Fibroblast of the aortic adventitia (primary cell): ENCODE measurements around the gene E2F3. TPM values are rescaled to one million over a fixed set of nuclear protein-coding genes. Genes with fewer than 3 reads are reported as not detected.

Experiments
- DNase-seq: peaks from one replicate; pipeline ENCODE4 v3.0.0-alpha.2; 2010; ENCODE audit warnings: low read depth
- H3K4me3 ChIP-seq: 2 replicates; pipeline ENCODE4 v1.5.1; 2011; ENCODE audit warnings: low read depth, mild to moderate bottlenecking, control low read depth, low read length, moderate library complexity
- total RNA-seq: library from RNA; depleted of rRNA; stranded (reverse); fragments of >200 nt; gene quantifications from 2 replicates; pipeline ENCODE4 v1.2.3, GENCODE V29; 2012; ENCODE audit warnings: low replicate concordance
- TF ChIP-seq, protein P1 (sequence below): IDR thresholded peaks from 2 replicates; pipeline ENCODE4 v1.5.1; 2011; ENCODE audit warnings: mild to moderate bottlenecking, low read length, control low read depth, inconsistent platforms; ENCODE audit not compliant: insufficient read depth

The E2F3 gene
- 5.0 and 7.4 TPM in 2 replicates for total RNA-seq

DNA sequence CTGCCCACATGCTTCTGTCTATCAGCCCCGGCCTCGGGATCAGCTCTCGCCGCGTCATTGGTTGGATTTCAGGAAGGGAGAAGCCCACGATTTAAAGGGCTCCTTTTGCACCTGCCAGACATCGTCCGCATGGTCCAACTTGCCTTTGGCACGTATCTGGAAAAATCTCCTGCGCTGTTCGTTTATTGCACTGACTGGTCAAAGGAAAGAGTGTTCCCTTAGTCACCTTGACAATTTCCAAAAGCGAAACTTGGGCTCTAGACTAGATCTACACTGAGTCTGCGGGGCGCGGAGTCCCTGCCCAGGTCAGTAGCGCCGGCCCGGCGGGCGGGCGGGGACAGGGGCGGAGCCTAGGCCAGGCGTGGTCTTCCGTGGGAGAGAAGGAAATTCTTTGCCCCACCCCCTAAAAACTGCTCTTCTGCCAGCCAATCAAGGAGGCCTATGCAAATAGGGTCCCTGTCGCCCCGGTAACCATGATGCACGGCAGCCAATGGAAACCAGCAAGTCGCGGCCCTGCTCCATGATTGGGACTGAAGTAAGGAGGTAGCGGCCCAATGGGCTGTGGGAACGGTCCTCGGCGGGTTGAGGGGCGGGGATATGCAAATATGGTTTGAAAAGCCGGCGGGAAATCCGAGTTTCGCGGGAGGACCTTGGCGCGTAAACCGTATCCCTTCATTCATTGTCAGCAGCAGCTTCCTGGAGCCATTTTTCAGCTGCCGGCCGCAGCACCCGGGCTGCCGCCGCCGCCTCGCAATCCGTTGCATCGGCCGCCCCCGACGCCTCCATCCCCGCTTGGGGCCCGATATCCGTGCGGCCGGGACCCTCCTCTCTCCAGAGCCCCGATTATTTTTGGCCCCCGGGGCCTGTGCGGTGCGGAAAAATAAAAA lies at the start of gene E2F3:
Gene E2F3 (plus strand): TSS at position 675 of the 887 bp plus-strand sequence. CDS start 354 bp downstream, outside the sequence.
- peak; percentile 100 for DNase-seq
- TF ChIP-seq, protein P1, sequence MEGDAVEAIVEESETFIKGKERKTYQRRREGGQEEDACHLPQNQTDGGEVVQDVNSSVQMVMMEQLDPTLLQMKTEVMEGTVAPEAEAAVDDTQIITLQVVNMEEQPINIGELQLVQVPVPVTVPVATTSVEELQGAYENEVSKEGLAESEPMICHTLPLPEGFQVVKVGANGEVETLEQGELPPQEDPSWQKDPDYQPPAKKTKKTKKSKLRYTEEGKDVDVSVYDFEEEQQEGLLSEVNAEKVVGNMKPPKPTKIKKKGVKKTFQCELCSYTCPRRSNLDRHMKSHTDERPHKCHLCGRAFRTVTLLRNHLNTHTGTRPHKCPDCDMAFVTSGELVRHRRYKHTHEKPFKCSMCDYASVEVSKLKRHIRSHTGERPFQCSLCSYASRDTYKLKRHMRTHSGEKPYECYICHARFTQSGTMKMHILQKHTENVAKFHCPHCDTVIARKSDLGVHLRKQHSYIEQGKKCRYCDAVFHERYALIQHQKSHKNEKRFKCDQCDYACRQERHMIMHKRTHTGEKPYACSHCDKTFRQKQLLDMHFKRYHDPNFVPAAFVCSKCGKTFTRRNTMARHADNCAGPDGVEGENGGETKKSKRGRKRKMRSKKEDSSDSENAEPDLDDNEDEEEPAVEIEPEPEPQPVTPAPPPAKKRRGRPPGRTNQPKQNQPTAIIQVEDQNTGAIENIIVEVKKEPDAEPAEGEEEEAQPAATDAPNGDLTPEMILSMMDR = no peak
- H3K4me3 ChIP-seq = peak within 1 kb of the TSS; percentile 78

DNA sequence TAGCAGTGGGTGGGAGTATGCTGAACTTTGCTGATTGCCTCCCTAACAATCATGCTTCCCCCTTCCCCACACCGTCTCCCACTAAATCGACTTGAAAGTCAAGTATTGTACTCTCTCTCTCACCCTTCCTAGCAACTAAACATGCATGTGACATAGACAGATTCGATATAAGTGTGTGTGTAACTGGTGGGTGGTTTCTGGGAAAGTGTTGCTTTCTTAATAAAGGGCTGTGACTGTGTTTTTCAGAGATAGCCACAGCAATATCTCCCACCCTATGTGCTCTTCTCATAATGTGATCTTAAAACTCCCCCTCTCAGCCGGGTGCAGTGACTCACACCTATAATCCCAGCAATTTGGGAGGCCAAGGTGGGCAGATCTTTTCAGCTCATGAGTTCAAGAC lies 49.3 kb upstream of the E2F3 start:
- TF ChIP-seq, protein P1 = no peak
- DNase-seq = no peak

DNA sequence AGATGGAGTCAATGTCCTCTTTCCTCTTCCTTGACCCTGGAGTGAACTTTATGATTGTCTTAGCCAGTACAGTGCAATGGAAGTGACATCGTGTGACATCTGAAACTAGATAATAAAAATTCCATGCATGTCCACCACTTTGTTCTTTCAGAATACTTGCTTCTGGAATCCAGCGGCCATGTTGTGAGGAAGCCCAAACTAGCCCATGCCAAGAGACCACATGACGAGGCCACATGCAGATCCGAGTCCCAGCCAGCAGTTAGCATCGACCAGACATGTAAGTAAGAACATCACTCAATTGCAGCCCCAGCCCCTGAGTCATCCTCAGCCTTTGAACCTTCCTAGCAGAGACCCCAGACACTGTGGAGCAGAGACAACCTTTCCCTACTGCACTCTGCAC lies 48.5 kb upstream of the E2F3 start:
- no peak overlapping the region for H3K4me3 ChIP-seq
- no peak for DNase-seq
- TF ChIP-seq, protein P1 = no peak

More for the DNA sequence above, 49.3 kb upstream of the E2F3 start:
- H3K4me3 ChIP-seq = no peak overlapping the region

DNA sequence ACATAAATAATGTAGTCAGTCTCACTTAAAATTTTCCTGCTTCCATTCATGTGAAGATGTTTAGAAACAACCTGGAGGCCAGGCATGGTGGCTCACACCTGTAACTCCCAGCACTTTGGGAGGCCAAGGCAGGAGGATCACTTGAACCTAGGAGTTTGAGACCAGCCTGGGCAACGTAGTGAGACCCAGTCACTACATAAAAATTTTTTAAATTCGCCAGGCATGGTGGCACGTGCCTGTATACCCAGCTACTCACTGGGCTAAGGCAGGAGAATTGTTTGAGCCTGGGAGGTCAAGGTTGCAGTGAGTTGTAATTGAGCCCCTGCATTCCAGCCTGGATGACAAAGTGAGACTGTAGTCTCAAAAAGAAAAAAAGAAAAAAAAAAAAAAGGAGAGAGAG lies 47.3 kb upstream of the E2F3 start:
- TF ChIP-seq, protein P1 = no peak
- DNase-seq = no peak
- no peak overlapping the region for H3K4me3 ChIP-seq

DNA sequence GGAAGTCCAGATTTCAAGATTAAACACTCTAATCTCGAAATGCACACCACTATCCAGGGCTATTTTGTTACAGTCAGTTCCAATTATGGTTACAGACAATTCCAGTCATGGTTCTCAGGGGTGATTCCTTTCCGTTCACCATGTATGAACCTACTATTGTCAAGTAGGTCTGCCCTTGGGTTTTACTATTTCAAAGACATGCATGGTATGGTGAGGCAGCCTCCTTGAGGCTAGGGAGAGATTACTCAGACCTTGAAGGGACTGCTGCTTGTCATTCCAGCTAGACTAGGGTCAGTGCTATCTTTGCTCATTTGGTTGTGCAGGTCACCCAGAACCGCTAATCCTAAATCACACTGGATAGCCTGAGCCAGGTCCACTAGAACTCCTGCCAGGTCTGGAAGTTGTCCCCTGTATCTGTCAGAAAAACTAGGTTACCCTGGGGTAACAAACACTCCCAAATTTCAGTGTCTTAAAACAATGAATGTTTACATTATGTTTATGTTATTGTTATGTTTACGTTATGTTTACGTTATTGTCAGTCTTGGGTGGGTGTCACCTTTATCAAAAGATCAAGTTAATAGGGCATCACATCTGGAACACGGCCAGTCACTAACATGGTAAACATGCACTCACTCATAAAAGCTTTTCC lies 41.1 kb upstream of the E2F3 start:
- TF ChIP-seq, protein P1 = no peak
- DNase-seq = no peak
- H3K4me3 ChIP-seq = no peak overlapping the region

DNA sequence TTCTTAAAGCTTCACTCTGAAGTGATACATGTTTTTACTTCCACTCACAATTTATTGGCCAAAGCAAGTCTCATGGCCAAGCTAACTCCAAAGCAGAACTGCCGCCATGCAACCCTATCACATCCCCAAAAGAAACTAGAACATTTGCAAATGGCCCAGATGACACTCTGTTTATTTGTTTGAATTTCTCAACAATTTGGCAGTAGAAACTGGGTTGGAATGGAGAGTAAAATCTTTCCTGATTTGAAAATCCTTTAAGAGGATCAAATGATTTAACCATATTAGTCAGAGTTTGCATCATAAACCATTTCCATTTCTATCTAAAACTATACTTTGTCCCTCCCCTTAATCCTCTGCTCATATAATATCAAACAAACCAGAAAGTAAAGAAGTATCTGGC lies 39.1 kb upstream of the E2F3 start:
- H3K4me3 ChIP-seq = no peak overlapping the region
- no peak for DNase-seq
- TF ChIP-seq, protein P1 = no peak
